Stimulated activated CD8-positive, alpha-beta memory T cell treated with anti-CD3 and anti-CD28 coated beads, Interleukin-7, amount 100 ng/mL, for 1 hour (primary cell): Measurements from ENCODE around the gene PRR11.
A peak's percentile ranks its signal among the peaks of the same experiment; 100 is the strongest.
"Not testable (repeated sequence)": the region's sequence is repeated elsewhere in the genome, so short reads cannot be mapped to it uniquely, and the experiment has no call there.

Experiments used
- DNase-seq, 2 donors: peaks; one replicate each; pipeline ENCODE4 v3.0.0-alpha.2; 2020; ENCODE audit warnings: low read depth in 2 of 2

PRR11 gene

DNA sequence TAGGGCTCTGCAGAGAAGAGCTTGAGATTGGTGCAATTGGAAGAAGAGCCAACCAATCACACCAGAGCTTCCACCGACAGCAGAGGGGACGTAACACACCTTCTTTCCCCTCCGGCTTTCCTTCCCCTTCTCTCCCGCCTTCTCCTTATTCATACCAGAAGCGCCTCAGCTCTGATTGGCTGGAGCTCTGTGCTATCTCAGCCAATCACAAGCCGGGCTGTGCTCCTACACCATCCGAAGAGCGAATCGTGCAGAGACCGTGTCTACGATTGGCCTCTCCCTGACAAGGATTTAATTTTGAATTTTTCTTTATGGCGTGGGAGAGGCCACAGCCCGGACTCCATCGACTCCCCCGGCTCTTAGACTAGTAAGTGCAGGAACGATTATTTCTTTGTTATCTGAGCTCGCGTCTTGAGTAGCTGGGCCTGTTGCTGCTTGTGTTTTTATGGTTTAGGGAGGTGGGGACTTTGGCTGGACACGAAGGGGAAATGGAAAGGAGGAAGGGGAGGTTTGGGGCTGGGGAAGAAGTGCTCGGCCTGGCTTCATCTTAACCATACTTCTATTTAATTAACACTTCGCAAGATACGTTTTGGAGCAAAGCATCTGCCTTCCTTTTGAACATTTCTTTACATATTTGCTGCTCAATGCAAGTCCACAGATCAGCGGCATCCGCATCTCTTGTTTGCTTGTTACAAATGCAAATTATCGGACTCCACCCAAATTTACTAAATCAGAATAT is at the start of gene PRR11:
Gene PRR11 (plus strand): TSS at position 308 of the 739 bp plus-strand sequence. CDS start 14,007 bp downstream, outside the sequence.
- peak in 1 of 2 donors; percentile 76 for DNase-seq

DNA sequence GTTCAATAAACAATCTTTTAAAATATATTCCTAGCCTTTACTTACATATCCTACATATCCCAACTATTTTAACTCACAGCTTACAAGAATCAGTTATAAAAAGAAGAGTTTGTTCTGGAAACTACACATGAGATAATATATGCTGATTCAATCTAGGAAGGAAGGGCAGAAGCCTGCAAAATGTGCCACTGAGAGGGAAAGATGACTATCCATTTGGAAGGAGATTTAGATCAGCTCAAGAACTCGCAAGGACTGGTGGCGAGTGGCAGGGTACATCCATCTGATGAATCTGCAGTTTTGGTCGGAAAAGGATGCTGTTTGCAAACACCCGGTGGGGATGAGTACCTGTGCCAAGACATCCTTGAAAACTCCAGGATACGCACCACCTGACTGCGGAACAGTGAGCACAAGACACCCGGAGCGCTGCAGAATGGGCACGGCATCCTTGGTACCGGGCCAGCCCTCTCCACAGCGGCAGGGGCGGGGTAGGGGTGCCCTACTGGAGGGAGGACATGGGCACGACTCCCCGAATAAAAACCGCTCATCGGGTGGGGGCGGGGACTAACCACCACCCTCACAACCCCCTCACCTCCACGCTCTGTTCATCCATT is 49.6 kb upstream of the PRR11 start:
- peak; percentile 37 to 41 for DNase-seq

DNA sequence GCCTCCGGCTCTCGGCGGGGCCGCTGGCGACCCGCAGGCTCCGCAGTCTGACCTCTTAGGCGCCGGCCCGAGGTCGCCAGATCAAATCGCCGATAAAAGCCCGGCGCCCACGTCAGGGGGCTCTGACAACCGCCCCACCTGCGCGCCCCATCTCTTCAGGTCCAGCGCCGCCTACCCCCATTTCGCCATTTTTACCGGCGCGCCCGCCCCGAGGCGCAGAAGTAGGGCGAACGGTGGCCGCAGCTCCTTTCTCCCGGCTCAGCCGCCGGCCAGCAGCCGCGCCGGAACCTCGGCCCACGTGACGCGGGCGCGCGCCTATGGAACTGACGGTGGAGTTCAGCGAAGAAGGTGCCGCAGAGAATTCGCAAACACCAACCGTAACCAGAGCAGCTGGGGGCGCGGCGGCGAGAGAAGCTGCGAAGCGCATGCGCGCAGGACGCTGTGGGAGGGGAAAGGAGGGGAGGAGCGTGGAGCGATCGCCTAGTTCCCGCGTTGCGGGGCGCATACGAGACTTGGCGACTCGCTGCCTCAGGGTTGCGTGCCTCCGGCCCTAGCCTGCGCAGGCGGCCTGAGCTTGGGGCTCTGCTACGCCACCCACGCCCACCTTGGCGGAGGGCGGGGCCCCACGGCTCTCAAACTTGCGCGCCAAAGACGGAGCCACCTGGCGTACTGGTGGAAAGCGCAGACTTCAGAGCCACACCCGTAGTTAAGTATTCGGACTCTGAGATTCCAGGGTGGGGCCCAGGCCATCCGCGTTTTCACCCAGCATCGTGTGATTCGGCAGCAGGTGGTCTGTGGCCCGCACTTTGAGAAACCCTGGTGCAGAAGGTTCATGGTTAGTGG is 48.9 kb upstream of the PRR11 start, which contains the start of gene TRIM37:
Gene TRIM37 (minus strand): TSS at position 418 of the 843 bp plus-strand sequence. CDS start 419 bp downstream, outside the sequence.
- DNase-seq: peak; percentile 98 to 99

DNA sequence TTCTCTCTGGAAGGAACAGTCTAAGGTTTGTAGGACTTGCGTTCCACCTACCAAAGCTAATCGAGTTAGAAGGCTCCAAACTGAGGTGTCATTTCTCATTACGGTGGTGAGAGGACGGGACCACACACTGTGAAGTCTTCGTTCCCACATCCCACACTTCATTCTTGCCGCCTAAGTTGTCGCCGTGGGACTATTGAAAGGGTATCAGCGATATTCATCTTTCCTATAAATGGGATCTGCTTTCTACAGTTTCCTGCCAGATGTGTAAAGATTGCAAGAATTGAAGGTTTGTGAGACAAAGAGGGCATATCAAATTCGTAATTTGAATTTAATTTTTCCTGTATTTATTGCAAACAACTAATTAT is 48.3 kb upstream of the PRR11 start:
- no peak for DNase-seq

DNA sequence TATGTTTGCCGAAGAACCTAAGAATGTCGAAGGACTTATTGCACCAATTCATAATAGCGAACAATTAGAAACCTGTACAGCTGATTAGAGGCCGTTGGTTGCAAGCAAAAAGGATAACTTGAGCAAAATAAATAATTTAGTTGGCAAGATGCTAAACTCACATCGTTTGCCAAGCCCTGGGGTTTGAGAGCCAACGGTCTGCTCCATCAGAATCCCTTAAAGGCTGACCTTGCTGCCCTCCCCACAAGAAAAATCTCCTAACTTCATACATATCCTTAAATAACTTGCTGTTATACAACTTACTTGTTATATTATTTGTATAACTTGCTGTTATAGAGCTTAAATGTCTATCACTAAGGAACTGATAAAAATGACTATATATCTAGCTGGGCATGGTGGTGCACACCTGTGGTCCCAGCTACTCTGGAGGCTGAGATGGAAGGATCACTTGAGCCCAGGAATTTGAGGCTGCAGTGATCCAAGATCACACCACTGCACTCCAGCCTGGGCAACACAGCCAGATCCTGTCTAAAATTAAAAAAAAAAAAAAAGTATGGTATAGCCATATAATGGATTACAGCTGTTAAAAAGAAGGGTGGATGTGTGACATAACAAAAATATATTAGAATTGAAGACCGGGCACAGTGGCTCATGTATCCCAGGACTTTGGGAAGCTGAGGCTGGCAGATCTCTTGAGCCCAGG is 47.0 kb upstream of the PRR11 start:
- DNase-seq: no peak

DNA sequence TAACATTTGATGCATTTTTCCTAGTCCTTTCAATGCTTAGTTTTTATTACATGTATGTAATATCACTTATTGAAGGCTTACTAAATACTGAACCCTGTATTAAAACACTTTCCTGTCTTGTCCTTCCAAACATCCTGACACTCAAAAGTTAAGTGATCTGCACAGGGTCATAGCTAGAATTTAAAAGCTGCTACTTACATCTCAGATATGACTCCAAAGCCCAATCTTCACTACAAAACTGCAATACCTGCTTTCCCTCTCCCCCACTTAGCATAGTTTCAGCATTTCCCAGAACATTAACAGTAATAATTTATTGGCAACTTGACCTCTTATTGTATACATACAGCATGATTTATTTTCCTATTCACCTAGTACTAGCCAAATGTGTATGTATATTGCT is 44.6 kb upstream of the PRR11 start:
- DNase-seq: no peak

DNA sequence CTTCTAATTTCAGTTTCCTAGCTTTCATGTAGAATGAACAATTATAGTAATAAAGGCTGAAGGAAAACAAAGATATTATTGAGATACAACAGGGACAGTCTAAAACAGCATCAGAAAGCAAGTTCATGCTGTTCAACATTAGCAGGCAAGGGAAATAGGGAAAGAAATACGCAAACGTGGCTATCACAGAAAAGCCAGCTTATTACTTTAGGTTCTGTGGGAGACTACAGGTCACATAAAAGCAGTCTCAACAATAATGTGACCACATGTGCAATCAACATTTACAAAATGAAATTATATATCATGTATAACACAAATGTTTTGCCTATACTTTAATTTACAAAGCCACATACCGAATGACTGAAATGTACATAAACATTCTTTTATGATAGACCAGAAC is 44.0 kb upstream of the PRR11 start:
- no peak for DNase-seq

DNA sequence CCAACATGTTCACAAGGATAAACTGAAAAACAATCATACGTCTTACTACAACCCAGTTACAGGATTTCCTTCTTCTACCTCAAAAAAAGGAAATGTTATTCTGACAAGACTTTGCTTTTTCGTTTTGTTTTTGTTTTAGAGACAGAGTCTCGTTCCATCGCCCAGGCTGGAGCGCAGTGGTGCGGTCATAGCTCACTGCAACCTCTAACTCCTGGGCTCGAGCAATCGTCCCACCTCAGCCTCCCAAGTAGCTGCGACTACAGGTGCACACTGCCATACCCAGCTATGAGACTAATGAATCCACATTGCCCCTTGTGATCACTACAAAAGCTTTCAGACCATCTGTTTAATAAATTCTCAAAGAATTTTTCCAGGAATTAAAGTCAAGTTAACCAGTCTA is 40.1 kb upstream of the PRR11 start:
- DNase-seq: no peak

DNA sequence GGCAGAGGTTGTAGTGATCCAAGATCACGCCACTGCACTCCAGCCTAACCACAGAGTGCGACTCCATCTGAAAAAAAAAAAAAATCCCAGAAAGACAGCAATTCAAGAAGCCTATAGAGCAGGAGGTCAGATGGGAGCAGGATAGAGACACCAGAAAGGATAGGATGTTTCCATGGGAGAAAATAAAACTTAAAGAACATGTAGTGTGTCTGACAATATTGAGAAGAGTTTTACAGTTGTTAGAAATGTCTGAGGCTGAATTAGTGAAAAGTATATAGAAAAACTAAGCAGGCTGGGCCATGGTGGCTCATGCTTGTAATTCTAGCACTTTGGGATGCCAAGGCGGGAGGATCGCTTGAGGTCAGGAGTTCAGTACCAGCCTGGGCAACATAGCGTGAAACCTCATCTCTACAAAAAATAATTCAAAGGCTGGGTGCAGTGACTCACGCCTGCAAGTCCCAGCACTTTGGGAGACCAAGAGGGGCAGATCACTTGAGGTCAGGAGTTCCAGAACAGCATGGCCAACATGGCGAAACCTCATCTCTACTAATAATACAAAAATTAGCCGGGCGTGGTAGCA is 33.6 kb upstream of the PRR11 start:
- DNase-seq: no peak

DNA sequence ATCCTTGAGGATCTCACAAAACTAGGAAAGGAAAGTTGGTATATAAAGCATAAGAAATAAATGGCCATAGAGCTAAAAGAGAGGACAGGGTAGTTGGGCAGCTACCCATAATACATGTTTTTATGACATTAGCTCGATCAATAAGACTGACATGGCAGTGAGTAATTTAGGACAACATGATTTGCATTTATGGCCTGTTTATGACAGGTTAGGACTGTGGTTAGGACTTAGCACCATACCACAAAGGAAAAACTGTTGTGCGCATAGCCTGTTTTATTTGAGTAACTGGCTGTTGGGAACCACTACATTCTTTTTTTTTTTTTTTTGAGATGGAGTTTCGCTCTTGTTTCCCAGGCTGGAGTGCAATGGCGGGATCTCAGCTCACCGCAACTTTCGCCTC is 30.9 kb upstream of the PRR11 start:
- no peak for DNase-seq

DNA sequence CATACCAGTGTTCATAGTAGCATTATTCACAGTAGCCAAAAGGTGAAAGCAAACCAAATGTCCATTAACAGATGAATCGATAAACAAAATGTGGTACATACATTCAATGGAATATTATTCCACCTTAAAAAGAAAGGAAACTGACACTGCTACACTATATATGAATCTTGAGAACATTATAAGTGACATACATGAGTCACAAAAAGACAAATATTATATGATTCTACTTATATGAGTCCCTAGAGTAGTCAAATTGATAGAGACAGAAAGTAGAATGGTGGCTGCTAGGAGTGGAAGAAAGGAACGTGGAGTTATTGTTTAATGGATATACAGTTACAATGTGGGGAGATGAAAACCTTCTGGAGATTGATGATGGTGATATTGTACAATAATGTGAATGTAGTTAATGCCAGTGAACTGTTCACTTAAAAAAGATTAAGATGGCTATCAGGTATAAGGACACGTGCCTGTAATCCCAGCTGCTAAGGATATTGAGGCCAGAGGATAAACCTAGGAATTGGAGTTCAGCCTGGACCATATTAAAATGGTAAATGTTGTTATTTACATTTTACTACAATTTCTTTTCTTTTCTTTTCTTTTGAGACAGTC is 28.6 kb upstream of the PRR11 start:
- no peak for DNase-seq

DNA sequence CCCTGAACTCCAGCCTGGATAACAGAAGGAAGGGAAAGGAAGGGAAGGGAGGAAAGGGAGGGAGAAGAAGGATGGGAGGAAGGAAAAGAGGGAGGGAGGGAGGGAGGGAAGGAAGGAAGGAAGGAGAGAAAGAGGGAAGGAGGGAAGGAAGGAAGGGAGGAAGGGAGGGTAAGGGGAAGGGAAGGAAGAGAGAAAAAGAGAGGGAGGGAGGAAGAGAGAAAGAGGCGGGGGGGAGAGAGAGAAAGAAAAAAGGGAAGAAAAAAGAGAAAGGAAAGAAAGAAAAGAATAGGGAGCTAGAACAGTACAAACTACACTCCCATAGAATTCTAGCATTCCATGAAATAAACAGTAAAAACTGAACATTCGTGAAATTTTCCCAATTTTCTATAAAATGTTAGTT is 25.7 kb upstream of the PRR11 start:
- DNase-seq: no peak

DNA sequence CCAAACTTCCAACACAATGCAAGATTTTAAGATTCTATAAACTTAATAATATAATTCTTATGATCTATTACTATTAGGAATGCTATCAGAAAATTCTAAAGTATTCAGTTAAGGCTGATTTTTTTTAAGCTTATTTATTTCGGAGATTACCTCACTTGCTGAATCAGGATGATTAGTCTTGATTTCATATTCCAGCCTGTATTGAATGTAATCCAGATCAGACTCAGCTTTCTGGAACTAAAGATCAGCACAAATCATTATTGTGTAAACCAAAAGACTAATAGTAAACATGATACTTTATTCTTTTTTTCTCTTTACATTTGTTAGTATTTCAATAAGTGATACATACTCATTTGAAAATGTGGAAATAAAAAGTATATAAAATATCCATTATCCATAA is 24.4 kb upstream of the PRR11 start:
- no peak for DNase-seq

DNA sequence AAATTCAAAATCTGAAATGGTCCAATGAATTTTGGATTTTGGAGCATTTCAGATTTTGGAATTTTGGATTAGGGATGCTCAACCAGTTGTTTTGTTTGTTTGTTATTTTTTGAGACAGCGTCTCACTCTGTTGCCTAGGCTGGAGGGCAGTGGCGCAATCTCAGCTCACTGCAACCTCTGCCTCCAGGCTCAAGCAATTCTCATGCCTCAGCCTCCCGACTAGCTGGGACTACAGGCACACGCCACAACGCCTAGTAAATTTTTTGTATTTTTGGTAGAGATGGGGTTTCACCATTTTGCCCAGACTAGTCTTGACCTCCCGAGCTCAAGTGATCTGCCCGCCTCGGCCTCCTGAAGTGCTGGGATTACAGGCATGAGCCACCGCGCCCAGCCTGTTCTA is 17.2 kb upstream of the PRR11 start:
- DNase-seq: not testable (repeated sequence)

DNA sequence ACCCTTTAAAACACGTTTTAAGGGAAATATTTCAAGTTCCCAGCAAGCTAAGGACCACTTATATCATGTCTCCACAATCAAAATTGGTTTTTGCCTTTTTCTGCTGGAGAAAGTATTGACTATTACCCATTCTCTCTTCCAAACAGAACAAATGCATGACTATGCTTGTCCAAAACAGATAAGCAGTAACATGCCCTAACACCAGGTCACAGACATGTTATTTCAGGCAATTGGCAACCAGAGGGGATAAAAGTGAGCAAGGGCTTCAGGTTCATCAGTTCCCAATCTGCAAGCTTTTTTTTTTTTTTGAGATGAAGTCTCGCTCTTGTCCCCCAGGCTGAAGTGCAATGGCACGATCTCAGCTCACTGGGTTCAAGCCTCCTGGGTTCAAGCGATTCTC is 15.6 kb upstream of the PRR11 start:
- DNase-seq: no peak

DNA sequence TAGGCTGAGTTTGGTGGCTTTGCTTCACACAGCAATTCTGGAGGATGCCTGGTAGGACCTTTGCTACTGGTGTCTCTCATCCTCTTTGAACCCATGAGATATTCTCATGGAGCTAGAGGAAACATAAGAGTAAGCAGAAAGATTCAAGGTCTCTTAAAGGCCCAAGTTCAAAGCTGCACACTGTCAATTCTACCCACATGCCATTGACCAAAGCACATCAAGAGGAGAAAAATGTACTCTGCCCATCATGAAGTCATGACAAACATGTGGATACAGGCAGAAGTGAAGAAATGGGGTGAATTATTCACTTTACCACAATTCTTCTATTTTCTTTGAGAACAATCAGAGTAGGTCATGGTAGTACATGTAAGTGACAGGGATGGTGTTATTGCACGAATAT is 13.7 kb upstream of the PRR11 start:
- no peak for DNase-seq

DNA sequence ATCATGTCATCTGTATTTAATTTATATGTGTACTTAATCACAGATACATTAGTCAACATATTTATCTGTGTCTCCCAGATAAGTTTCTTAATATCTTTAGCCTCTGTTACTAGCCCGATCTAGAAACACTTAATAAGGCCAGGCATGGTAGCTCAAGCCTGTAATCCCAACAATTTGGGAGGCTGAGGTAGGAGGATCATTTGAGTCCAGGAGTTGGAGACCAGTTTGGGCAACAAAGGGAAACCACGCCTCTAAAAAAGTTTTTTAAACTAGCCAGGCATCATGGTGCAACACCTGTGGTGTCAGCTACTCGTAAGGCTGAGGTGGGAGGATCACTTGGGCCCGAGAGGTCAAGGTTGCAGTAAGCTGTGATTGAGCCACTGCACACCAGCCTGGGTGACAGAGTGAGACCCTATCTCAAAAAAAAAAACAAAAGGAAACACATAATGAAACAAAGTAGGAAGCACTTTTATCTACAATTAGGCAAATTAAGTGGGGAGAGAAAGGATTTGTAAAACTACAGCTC is 9.9 kb upstream of the PRR11 start:
- no peak for DNase-seq

DNA sequence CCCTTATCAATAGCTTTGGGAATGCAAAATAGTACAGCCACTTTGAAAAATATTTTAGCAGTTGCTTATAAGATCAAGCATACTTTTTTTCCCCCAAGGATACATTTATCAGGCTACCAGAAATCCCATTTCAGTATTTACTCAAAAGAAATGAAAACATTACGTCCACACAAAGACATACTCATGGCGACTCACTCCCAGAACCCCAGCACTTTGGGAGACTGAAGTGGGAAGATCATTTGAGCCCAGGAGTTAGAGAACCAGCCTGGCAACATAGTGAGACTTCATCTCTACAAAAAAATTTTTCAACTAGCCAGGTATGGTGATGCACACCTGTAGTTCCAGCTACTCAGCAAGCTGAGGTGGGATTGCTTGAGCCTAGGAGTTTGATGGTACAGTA is 6.5 kb upstream of the PRR11 start:
- no peak for DNase-seq

DNA sequence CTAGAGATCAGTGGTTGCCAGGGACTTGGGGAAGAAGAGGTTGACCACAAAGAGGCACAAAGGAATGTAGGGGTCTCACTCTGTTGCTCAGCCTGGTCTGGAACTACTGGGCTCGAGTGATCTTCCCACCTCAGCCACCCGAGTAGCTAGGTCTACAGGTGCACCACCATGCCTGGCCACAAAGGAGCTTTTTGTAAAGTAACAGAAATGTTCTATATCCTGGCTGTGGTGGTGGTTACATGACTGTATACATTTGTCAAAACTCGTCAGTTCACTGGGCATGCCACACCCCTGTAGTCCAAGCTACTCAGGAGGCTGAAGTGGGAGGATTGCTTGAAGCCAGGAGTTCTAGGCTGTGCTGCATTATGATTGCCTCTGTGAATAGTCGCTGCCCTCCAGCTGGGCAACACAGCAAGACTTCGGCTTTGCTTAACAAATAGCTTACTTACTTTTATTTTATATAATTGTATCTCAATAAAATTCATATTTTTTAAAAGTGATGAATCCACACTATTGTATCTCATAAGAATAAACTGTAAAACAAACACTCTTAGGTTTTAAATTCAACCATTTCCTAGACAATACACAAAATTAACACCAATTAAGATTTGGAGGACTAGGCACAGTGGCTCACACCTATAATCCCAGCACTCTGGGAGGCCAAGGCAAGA is 5.6 kb upstream of the PRR11 start:
- DNase-seq: no peak

DNA sequence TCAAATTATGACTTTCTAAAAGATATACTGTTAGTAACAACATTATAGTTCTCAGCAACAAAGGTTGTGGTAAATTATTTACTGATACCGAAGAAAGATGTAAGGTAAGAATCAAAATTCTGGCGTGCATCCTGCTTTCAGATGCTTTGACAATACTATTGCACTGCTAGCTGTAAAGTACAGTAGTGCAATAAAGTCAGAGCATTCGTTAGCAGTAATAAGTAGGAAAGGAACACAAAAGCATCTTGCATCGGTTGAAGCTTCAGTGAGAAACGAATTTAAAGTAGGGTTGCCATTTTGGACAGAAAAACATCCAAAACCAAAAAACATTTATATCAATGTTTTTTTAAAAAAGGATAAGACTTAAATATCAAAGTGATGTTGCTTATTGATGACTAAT is 4.5 kb upstream of the PRR11 start:
- no peak for DNase-seq
